GM12878 (cell line): ENCODE data around the gene SACS. TPM values are rescaled to one million over a fixed set of nuclear protein-coding genes. Genes with fewer than 3 reads are reported as not detected.

Experiments used
- ATAC-seq: fragments of 200-7000 bp; cut with Tn5 transposase; 3 replicates; pipeline ENCODE4 v1.9.1; 2020; ENCODE audit warnings: mild to moderate bottlenecking, moderate library complexity
- BruUV-seq: library from RNA; stranded (reverse); fragments of 400-500 nt; replicated peaks from 2 replicates; lab custom pipeline; 2021; lab: Mats Ljungman, UMichigan
- CTCF ChIA-PET: fragments of 300-600 bp; sonication (Branson Sonifier 250); formaldehyde crosslinking; extraction: SDS; loops from one replicate; lab custom pipeline; 2021; ENCODE audit warnings: inconsistent platforms; lab: Yijun Ruan, JAX
- POLR2A ChIA-PET: fragments of 350-600 bp; formaldehyde crosslinking; extraction: SDS; loops from one replicate; lab custom pipeline; 2021; ENCODE audit warnings: inconsistent platforms; lab: Charles Lee
- RAD21 ChIA-PET: fragments of 300-600 bp; sonication (Branson Sonifier 250); formaldehyde crosslinking; loops from one replicate; lab custom pipeline; 2023; ENCODE audit warnings: antibody characterized with exemption; ENCODE audit not compliant: unreplicated experiment; lab: Charles Lee
- SMC1A ChIA-PET: fragments of 300-600 bp; sonication (Branson Sonifier 250); formaldehyde crosslinking; loops from one replicate; lab custom pipeline; 2023; ENCODE audit not compliant: unreplicated experiment, uncharacterized antibody; lab: Charles Lee
- DNase-seq: peaks from one replicate; pipeline ENCODE4 v3.0.0-alpha.2; 2011; ENCODE audit warnings: low read depth, low spot score
- FAIRE-seq: peaks from 3 replicates; lab custom pipeline; 2011; peaks lifted over from hg19 to GRCh38; lab: Jason Lieb, UNC
- H2AFZ ChIP-seq: 2 replicates; pipeline ENCODE4 v1.6.0; 2011; ENCODE audit warnings: low read depth, low read length, control low read depth; ENCODE audit not compliant: control insufficient read depth
- H3K27ac ChIP-seq: 2 replicates; pipeline ENCODE4 v1.5.1; 2011; ENCODE audit warnings: control low read depth; ENCODE audit not compliant: control insufficient read depth, insufficient read depth
- H3K27me3 ChIP-seq, 2 experiments: replicated peaks in 1 of 2; 2 replicates each; pipeline versions ENCODE4 v1.6.0 to v1.6.1; 2011; ENCODE audit warnings: low read length in 1 of 2; ENCODE audit not compliant: control insufficient read depth in 2 of 2, insufficient read depth in 2 of 2
- H3K36me3 ChIP-seq, 2 experiments: 2 replicates each; pipeline ENCODE4 v1.5.1; 2011; ENCODE audit warnings: low read length in 1 of 2; ENCODE audit not compliant: control insufficient read depth in 2 of 2, insufficient read depth in 2 of 2
- H3K4me1 ChIP-seq: 2 replicates; pipeline ENCODE4 v1.6.1; 2011; ENCODE audit warnings: mild to moderate bottlenecking, low read length, moderate library complexity, mixed read lengths; ENCODE audit not compliant: control insufficient read depth, insufficient read depth
- H3K4me2 ChIP-seq: 2 replicates; pipeline ENCODE4 v1.6.0; 2011; ENCODE audit warnings: control low read depth; ENCODE audit not compliant: control insufficient read depth, insufficient read depth
- H3K4me3 ChIP-seq: fragments of 200-600 bp; sonication (generic); 2 replicates; pipeline ENCODE4 v1.5.1; 2016
- H3K79me2 ChIP-seq: 2 replicates; pipeline ENCODE4 v1.6.0; 2011; ENCODE audit warnings: low read length; ENCODE audit not compliant: control insufficient read depth, insufficient read depth
- H3K9ac ChIP-seq: 2 replicates; pipeline ENCODE4 v1.8.0; 2011; ENCODE audit warnings: low read length, control low read depth, mixed read lengths; ENCODE audit not compliant: control insufficient read depth, insufficient read depth
- H3K9me3 ChIP-seq: replicated peaks from 3 replicates; pipeline ENCODE4 v1.5.1; 2011; ENCODE audit warnings: mild to moderate bottlenecking, low read length; ENCODE audit not compliant: control insufficient read depth, insufficient read depth
- H4K20me1 ChIP-seq: 2 replicates; pipeline ENCODE4 v1.6.0; 2011; ENCODE audit not compliant: control insufficient read depth, insufficient read depth
- ATF7 ChIP-seq: fragments of 450-650 bp; IDR thresholded peaks from 2 replicates; pipeline ENCODE4 v1.6.1; 2016; ENCODE audit warnings: low read depth, mild to moderate bottlenecking
- CHD1 ChIP-seq: IDR thresholded peaks from 2 replicates; pipeline ENCODE4 v1.6.1; 2012; ENCODE audit warnings: low read depth, low read length, improper control_type of control experiment
- CREB1 ChIP-seq: IDR thresholded peaks from 2 replicates; pipeline ENCODE4 v1.6.1; 2012; ENCODE audit warnings: low read depth, mild to moderate bottlenecking, inconsistent platforms
- EP300 ChIP-seq, 2 experiments: fragments of 150-350 bp in 1 of 2; IDR thresholded peaks; 2 replicates each; pipeline ENCODE4 v1.6.1; 2011 to 2012; ENCODE audit warnings: low read depth in 2 of 2, low read length in 2 of 2, borderline replicate concordance in 1 of 2, improper control_type of control experiment in 1 of 2, inconsistent platforms in 1 of 2; ENCODE audit not compliant: control insufficient read depth in 1 of 2
- ESRRA ChIP-seq: IDR thresholded peaks from 2 replicates; pipeline ENCODE4 v1.6.1; 2012; ENCODE audit warnings: mild to moderate bottlenecking, low read length, improper control_type of control experiment
- ETV6 ChIP-seq, 2 experiments: fragments of 450-650 bp in 1 of 2; IDR thresholded peaks in 1 of 2; conservative IDR thresholded peaks in 1 of 2; 2 replicates each; pipeline ENCODE4 v1.6.1; 2014; ENCODE audit warnings: antibody characterized with exemption in 1 of 2, borderline replicate concordance in 1 of 2, low read depth in 1 of 2, mild to moderate bottlenecking in 1 of 2, moderate library complexity in 1 of 2
- GABPA ChIP-seq: IDR thresholded peaks from 2 replicates; pipeline ENCODE4 v1.6.1; 2014; ENCODE audit warnings: antibody characterized with exemption, low read depth, mild to moderate bottlenecking, inconsistent platforms
- JUNB ChIP-seq: IDR thresholded peaks from 2 replicates; pipeline ENCODE4 v1.6.1; 2016; ENCODE audit warnings: antibody characterized with exemption, mild to moderate bottlenecking
- JUND ChIP-seq: IDR thresholded peaks from 2 replicates; pipeline ENCODE4 v1.6.1; 2012; ENCODE audit warnings: low read depth, mild to moderate bottlenecking, low read length, improper control_type of control experiment, moderate library complexity
- MEF2A ChIP-seq: IDR thresholded peaks from 2 replicates; pipeline ENCODE4 v1.6.1; 2011; ENCODE audit warnings: low read depth, mild to moderate bottlenecking, low read length, moderate library complexity; ENCODE audit not compliant: insufficient read depth
- MTA3 ChIP-seq: IDR thresholded peaks from 2 replicates; pipeline ENCODE4 v1.6.1; 2012; ENCODE audit warnings: low read length, inconsistent platforms, borderline replicate concordance
- NFYA ChIP-seq: IDR thresholded peaks from 2 replicates; pipeline ENCODE4 v1.6.1; 2011; ENCODE audit warnings: low read depth, mild to moderate bottlenecking, low read length, improper control_type of control experiment, borderline replicate concordance
- SP1 ChIP-seq: IDR thresholded peaks from one replicate; pipeline ENCODE4 v1.6.1; 2011; ENCODE audit warnings: low read depth, low read length
- SPI1 ChIP-seq: IDR thresholded peaks from 2 replicates; pipeline ENCODE4 v1.6.1; 2011; ENCODE audit warnings: low read depth, mild to moderate bottlenecking, low read length, moderate library complexity, borderline replicate concordance; ENCODE audit not compliant: insufficient read depth
- SRF ChIP-seq, 2 experiments: IDR thresholded peaks; 2 replicates each; pipeline ENCODE4 v1.6.1; 2011; ENCODE audit warnings: low read depth in 2 of 2, low read length in 2 of 2, mild to moderate bottlenecking in 1 of 2, moderate library complexity in 1 of 2
- YY1 ChIP-seq: IDR thresholded peaks from 2 replicates; pipeline ENCODE4 v1.6.1; 2011; ENCODE audit warnings: low read depth, mild to moderate bottlenecking, low read length
- WGBS: methylation state at CpG from one replicate; pipeline ENCODE4 v1.1.6; 2016; ENCODE audit warnings: low lambda C conversion rate; ENCODE audit not compliant: insufficient replicate concordance, insufficient coverage; ENCODE audit errors: missing lambda C conversion rate; 5-methylcytosine and 5-hydroxymethylcytosine counted together
- in situ Hi-C: fragments of 300-500 bp; cut with MboI; formaldehyde crosslinking; loops from 9 replicates; pipeline ENCODE4 v1.14.3; 2018; ENCODE audit warnings: mixed read lengths
- intact Hi-C: fragments of 100-400 bp; cut with micrococcal nuclease; formaldehyde crosslinking; loops from one replicate; pipeline ENCODE4 v1.14.2; 2022; ENCODE audit not compliant: unreplicated experiment
- polyA plus RNA-seq, 11 experiments: library from polyadenylated mRNA; depleted of rRNA in 4 of 11; unstranded in 6 of 11; stranded (reverse) in 5 of 11; fragments of >200 nt; fragmentation: Nextera tagmentation in 4 of 11; fragmentation: Illumina TruSeq in 1 of 11; extraction: Ambion mirVana in 4 of 11; extraction: Trizol in 1 of 11; gene quantifications; 1 replicate in 1 of 11; 2 replicates in 10 of 11; pipeline versions ENCODE4 v1.2.1 to v1.2.3, GENCODE V29; 2011 to 2016; ENCODE audit warnings: inconsistent platforms in 2 of 11, missing spikeins in 2 of 11, low read depth in 1 of 11
- total RNA-seq, 4 experiments: library from RNA; depleted of rRNA in 3 of 4; stranded (reverse); fragments of >200 nt in 3 of 4; fragmentation: Illumina TruSeq in 1 of 4; extraction: Trizol in 1 of 4; gene quantifications; 2 replicates each; pipeline versions ENCODE4 v1.2.1 to v1.2.3, GENCODE V29; 2013 to 2021
- TF ChIP-seq, protein P1 (sequence below): IDR thresholded peaks from 2 replicates; pipeline ENCODE4 v1.6.1; 2012; ENCODE audit warnings: low read depth, low read length, improper control_type of control experiment
- TF ChIP-seq, protein P2 (sequence below): IDR thresholded peaks from 2 replicates; pipeline ENCODE4 v1.6.1; 2012; ENCODE audit warnings: low read length, inconsistent platforms
- TF ChIP-seq, protein P3 (sequence below): fragments of 450-650 bp; IDR thresholded peaks from 2 replicates; pipeline ENCODE4 v1.6.1; 2016; ENCODE audit warnings: mild to moderate bottlenecking

SACS gene
- total and polyA plus RNA-seq, 10 of the 15 experiments (the other 5 are each of a cell fraction or from before 2014, with no cell fraction given): 9.9 to 74.9 (median 22.1) TPM

DNA sequence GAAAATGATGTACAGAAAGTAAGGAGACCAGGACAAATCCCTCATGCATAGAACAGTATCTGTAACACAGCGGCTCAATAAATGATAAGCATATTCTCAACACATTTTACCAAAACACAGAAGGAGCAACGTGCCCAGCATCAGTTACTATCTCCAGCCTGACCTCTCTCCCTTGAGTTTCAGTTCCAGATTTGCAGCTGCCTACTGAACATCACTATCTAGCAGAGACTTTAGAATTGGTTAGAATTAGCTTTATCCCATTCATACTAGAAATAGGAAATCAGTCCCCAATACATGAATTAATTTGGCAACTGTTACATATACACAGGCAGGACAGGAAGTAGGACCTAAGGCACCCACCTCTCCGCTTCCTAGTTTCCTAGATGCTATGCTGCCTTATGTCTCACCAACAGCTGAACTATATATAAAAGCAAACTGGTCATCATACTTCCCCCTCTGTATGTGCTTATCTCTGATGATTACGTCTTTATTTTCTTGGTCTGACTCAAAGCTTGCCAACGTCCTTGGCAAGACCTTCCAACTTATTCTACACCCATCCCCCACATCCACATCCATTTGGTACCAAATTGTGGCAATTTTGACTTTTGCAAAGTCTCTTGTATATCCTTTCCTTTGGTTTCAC lies 61.1 kb downstream of the SACS start:
- ChIA-PET SMC1A (interaction anchor here (0.6 to 1.8 kb wide), 3 partner anchors 11 to 567 kb away, joined by 3 to 5 read pairs (median 4); no protein-coding TSS in a partner anchor), POLR2A (no interaction called here), CTCF (interaction anchor here (1.0 kb wide), 1 partner anchor 33 kb away, joined by 3 read pairs; no protein-coding TSS in a partner anchor), RAD21 (interaction anchor here (1.3 kb wide), 1 partner anchor 517 kb away, joined by 3 read pairs; the partner anchor contains the start of gene MIPEP)
- Histone ChIP-seq H3K9ac (no peak overlapping the region), H3K9me3 (no peaks in the 10 kb centered on the region), H4K20me1 (no peaks in the 10 kb centered on the region), H3K4me2 (peak overlapping the region; percentile 36), H3K27ac (no peak overlapping the region), H3K27me3 (no peaks in the 10 kb centered on the region), H3K4me1 (peaks cover 18% of the 10 kb centered on the region), H3K36me3 (peaks cover 1 to 10% of the 10 kb centered on the region in 2 experiments; a peak in 2 of 4 replicates), H3K79me2 (peaks cover 35% of the 10 kb centered on the region), H2AFZ (no peak overlapping the region), H3K4me3 (peak overlapping the region; percentile 80; the same call in 1 of the 2 replicates)
- ATAC-seq (peak; percentile 34), FAIRE-seq (peak; percentile 83), DNase-seq (no peak)
- in situ Hi-C loops: no loop called here
- BruUV-seq: no TSS peak
- intact Hi-C loops: no loop called here
- WGBS: 29% methylated on average over 5 of the region's 5 CpGs
- TF ChIP-seq JUND (no peak), GABPA (no peak), EP300 (IDR thresholded peaks at IDR 0.05; ENCODE audit: borderline replicate concordance in 1 of 2, control insufficient read depth in 1 of 2, low read depth in 2 of 2, low read length in 2 of 2) (peak in 1 of 2 experiments; percentile 56; a peak in 1 of 4 replicates), ESRRA (peak; percentile 68; the same call in 1 of the 2 replicates), SRF (IDR thresholded peaks at IDR 0.05; ENCODE audit: low read depth in 2 of 2, low read length in 2 of 2) (no peak), CREB1 (no peak), SPI1 (peak; percentile 85), MTA3 (no peak), MEF2A (no peak), JUNB (peak; percentile 62), YY1 (no peak), ATF7 (peak; percentile 50; the same call in 1 of the 2 replicates), NFYA (no peak), SP1 (no peak), ETV6 (conservative IDR thresholded peaks at IDR 0.05 in 1 of 2, IDR thresholded peaks at IDR 0.05 in 1 of 2; ENCODE audit: borderline replicate concordance in 1 of 2, low read depth in 1 of 2) (peak in 1 of 2 experiments; percentile 43; a peak in 1 of 4 replicates), CHD1 (no peak)
- TF ChIP-seq, protein P1, sequence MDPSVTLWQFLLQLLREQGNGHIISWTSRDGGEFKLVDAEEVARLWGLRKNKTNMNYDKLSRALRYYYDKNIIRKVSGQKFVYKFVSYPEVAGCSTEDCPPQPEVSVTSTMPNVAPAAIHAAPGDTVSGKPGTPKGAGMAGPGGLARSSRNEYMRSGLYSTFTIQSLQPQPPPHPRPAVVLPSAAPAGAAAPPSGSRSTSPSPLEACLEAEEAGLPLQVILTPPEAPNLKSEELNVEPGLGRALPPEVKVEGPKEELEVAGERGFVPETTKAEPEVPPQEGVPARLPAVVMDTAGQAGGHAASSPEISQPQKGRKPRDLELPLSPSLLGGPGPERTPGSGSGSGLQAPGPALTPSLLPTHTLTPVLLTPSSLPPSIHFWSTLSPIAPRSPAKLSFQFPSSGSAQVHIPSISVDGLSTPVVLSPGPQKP: no peak
- TF ChIP-seq, protein P2, sequence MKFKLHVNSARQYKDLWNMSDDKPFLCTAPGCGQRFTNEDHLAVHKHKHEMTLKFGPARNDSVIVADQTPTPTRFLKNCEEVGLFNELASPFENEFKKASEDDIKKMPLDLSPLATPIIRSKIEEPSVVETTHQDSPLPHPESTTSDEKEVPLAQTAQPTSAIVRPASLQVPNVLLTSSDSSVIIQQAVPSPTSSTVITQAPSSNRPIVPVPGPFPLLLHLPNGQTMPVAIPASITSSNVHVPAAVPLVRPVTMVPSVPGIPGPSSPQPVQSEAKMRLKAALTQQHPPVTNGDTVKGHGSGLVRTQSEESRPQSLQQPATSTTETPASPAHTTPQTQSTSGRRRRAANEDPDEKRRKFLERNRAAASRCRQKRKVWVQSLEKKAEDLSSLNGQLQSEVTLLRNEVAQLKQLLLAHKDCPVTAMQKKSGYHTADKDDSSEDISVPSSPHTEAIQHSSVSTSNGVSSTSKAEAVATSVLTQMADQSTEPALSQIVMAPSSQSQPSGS: peak; percentile 49; the same call in 1 of the 2 replicates
- TF ChIP-seq, protein P3, sequence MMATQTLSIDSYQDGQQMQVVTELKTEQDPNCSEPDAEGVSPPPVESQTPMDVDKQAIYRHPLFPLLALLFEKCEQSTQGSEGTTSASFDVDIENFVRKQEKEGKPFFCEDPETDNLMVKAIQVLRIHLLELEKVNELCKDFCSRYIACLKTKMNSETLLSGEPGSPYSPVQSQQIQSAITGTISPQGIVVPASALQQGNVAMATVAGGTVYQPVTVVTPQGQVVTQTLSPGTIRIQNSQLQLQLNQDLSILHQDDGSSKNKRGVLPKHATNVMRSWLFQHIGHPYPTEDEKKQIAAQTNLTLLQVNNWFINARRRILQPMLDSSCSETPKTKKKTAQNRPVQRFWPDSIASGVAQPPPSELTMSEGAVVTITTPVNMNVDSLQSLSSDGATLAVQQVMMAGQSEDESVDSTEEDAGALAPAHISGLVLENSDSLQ: no peak
